ENCODE data around the gene NOL4L. TPM values are rescaled to one million over a fixed set of nuclear protein-coding genes. Genes with fewer than 3 reads are reported as not detected.

Gene NOL4L
- total RNA-seq, 1 donor from 2014 or later, result 37.7 TPM

- Mint-ChIP-seq H3K9me3 (ENCODE audit: low read depth) (no peaks in the 10 kb centered on the region), H3K4me1 (ENCODE audit: low read depth) (peaks cover 12% of the 10 kb centered on the region), H3K27ac (ENCODE audit: unreplicated experiment) (no peak overlapping the region), H3K27me3 (ENCODE audit: low read depth) (peaks cover 7% of the 10 kb centered on the region), H3K36me3 (ENCODE audit: low read depth) (no peaks in the 10 kb centered on the region), H3K4me3 (ENCODE audit: unreplicated experiment) (no peak overlapping the region)
- TF ChIP-seq, protein P1, sequence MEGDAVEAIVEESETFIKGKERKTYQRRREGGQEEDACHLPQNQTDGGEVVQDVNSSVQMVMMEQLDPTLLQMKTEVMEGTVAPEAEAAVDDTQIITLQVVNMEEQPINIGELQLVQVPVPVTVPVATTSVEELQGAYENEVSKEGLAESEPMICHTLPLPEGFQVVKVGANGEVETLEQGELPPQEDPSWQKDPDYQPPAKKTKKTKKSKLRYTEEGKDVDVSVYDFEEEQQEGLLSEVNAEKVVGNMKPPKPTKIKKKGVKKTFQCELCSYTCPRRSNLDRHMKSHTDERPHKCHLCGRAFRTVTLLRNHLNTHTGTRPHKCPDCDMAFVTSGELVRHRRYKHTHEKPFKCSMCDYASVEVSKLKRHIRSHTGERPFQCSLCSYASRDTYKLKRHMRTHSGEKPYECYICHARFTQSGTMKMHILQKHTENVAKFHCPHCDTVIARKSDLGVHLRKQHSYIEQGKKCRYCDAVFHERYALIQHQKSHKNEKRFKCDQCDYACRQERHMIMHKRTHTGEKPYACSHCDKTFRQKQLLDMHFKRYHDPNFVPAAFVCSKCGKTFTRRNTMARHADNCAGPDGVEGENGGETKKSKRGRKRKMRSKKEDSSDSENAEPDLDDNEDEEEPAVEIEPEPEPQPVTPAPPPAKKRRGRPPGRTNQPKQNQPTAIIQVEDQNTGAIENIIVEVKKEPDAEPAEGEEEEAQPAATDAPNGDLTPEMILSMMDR (IDR thresholded peaks at IDR 0.05), result no peak
- DNase-seq (ENCODE audit: low spot score), result no peak
Observed at GRCh38 chr20:32624687-32625345, 39.7 kb upstream of the NOL4L start.

DNA sequence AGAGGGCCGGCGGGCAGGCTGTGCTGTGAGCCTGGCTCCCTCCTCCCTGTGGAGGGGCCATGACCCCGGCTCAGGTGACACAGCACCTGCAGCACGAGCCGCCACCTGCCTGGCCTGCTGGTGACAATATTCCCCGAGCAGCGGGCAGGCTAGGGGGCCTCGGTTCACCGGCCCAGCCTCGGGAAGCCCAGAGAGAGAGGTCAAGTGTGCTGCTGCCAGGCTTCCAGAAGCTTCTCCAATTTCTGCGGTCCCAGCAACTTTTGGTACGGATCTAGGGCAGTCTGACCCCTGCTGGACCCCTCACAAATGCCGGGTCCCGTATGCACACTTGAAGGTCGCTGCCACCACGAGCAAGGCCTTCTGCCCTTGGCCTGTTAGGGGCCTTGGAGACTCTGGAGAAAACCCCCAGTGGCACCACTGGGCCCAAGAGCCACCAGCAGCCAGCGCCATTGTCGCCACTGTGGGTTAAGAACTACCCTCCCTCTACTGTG, 38.6 kb upstream of the NOL4L start:
- TF ChIP-seq, protein P1 (IDR thresholded peaks at IDR 0.05), result peak; percentile 20
- no peak for DNase-seq (ENCODE audit: low spot score)
- Mint-ChIP-seq H3K4me3 (ENCODE audit: unreplicated experiment) (no peak overlapping the region), H3K4me1 (ENCODE audit: low read depth) (peaks cover 12% of the 10 kb centered on the region), H3K36me3 (ENCODE audit: low read depth) (no peaks in the 10 kb centered on the region), H3K27ac (ENCODE audit: unreplicated experiment) (no peak overlapping the region), H3K9me3 (ENCODE audit: low read depth) (no peaks in the 10 kb centered on the region), H3K27me3 (ENCODE audit: low read depth) (peaks cover 18% of the 10 kb centered on the region)

DNA sequence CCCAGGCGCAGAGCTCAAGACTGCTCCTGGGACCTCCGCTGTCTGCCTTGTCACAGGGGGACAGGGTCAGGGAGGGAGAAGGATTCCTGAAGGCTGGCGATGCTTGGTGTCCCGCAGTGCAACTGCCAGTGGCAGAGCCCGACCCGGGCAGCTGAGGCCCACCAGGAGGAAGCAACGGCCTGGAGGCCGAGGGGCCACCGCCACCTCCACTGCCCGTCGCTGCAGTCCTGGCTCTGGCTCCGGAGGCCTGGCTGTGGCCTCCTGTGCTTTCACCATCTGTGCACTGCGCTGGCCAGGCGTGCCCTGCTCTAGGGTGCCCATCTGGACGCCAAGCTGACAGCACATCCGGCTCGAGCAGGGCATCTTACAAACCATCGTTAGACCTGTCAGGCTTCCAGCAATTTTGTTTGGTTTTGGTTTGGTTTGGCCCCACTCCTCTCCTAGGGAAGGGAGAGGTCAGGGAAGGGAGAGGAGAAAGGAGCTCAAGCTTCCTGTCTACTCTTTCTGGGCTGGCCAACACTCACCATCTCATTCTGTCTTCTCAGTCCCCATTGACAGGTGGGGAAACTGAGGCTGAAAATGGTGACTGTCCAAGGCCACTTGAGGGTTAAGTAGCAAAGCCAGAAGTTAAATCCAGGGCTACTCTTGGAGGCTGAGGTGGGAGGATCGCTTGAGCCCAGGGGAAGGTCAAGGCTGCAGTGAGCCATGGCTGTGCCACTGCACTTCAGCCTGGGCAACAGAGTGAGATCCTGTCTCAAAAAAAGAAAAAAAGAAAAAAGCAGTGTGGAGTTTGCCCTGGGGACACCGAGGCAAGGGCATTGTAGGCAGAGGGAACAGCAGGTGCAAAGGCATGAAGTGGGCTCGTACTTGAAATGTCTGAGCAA, 37.7 kb upstream of the NOL4L start:
- peaks cover 6% of the 10 kb centered on the region for H3K4me1 Mint-ChIP-seq (ENCODE audit: low read depth)
- TF ChIP-seq, protein P1 (IDR thresholded peaks at IDR 0.05), result no peak
- H3K27me3 Mint-ChIP-seq (ENCODE audit: low read depth), result peaks cover 19% of the 10 kb centered on the region
- no peaks in the 10 kb centered on the region for H3K36me3 Mint-ChIP-seq (ENCODE audit: low read depth)
- H3K4me3 Mint-ChIP-seq (ENCODE audit: unreplicated experiment), result no peak overlapping the region
- H3K9me3 Mint-ChIP-seq (ENCODE audit: low read depth), result no peaks in the 10 kb centered on the region
- no peak for DNase-seq (ENCODE audit: low spot score)
- H3K27ac Mint-ChIP-seq (ENCODE audit: unreplicated experiment), result peak overlapping the region; percentile 36

GRCh38 chr20:32621891-32622584, 36.9 kb upstream of the NOL4L start:
- Mint-ChIP-seq H3K9me3 (ENCODE audit: low read depth) (no peaks in the 10 kb centered on the region), H3K27me3 (ENCODE audit: low read depth) (peaks cover 23% of the 10 kb centered on the region), H3K36me3 (ENCODE audit: low read depth) (no peaks in the 10 kb centered on the region), H3K4me3 (ENCODE audit: unreplicated experiment) (no peak overlapping the region), H3K27ac (ENCODE audit: unreplicated experiment) (no peak overlapping the region), H3K4me1 (ENCODE audit: low read depth) (no peaks in the 10 kb centered on the region)
- TF ChIP-seq, protein P1 (IDR thresholded peaks at IDR 0.05), result no peak
- DNase-seq (ENCODE audit: low spot score), result no peak

Measured in chondrocyte (in vitro differentiated cells).